Renal cortex interstitium (tissue), 11 donors: Measurements from ENCODE around the gene SH3RF2. TPM values are rescaled to one million over a fixed set of nuclear protein-coding genes. Genes with fewer than 3 reads are reported as not detected.
"Not testable (repeated sequence)": the region's sequence is repeated elsewhere in the genome, so short reads cannot be mapped to it uniquely, and the experiment has no call there.

Experiments
- DNase-seq, 11 donors: peaks; one replicate each; pipeline ENCODE4 v3.0.0-alpha.2; 2013; ENCODE audit warnings: low read depth in 9 of 11, low spot score in 4 of 11; ENCODE audit errors: extremely low read depth in 1 of 11
- polyA plus RNA-seq, 3 donors: library from polyadenylated mRNA; unstranded; fragments of 120-200 nt; gene quantifications; one replicate each; pipeline ENCODE4 v1.2.1, GENCODE V29; 2013; ENCODE audit not compliant: insufficient read length in 3 of 3

Gene SH3RF2
- polyA plus RNA-seq, 3 donors, result 4.6 to 5.9 (median 5.2) TPM

GRCh38 chr5:145991044-145991575 is 54.7 kb downstream of the SH3RF2 start:
- no peak for DNase-seq

DNA sequence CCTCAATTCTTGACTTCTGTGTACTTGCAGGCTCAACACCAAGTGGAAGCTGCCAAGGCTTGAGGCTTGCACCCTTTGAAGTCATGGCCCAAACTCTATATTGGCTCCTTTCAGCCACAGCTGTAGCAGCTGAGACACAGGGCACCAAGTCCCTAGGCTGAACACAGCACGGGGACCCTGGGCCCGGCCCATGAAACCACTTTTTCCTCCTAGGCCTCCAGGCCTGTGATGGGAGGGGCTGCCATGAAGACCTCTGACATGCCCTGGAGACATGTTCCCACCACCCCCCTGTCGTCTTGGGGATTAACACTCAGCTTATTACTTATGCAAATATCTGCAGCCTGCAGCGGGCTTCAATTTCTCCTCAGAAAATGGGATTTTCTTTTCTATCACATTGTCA is 57.2 kb downstream of the SH3RF2 start:
- not testable (repeated sequence) for DNase-seq

DNA sequence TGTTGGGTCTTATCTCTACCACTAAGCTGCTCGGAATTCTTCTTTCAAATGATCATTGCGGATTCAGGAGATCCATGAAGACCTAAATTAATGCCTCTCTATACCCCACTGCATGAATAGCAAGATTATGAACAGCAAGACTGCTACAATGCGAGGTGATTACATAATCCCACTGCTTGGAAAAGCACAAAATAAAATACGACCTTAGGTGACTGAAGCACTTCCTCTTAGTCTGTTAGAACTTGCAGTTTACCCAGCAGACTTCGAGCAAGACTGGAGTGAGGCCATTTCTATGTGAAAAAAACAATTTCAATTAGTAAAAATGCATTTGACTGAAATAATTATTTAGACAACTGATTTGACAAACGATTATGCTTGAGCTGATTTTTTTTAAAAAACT is 59.8 kb downstream of the SH3RF2 start:
- DNase-seq, result no peak

GRCh38 chr5:145999208-145999607 is 62.8 kb downstream of the SH3RF2 start:
- no peak for DNase-seq

DNA sequence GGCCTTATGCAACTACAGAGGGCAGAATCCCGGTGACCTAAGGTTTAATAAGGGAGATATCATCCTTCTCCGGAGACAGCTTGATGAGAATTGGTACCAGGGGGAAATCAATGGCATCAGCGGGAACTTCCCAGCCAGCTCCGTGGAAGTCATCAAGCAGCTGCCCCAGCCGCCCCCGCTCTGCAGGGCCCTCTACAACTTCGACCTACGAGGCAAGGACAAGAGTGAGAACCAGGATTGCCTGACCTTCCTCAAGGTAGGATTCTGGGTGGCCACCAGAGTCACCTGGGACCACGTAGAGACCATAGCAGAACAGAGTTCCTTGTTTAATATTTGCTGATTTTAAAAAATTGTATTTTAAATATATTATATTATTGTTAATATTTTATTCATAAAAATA is 63.7 kb downstream of the SH3RF2 start:
- no peak for DNase-seq

GRCh38 chr5:146001544-146002190 is 65.3 kb downstream of the SH3RF2 start:
- no peak for DNase-seq

DNA sequence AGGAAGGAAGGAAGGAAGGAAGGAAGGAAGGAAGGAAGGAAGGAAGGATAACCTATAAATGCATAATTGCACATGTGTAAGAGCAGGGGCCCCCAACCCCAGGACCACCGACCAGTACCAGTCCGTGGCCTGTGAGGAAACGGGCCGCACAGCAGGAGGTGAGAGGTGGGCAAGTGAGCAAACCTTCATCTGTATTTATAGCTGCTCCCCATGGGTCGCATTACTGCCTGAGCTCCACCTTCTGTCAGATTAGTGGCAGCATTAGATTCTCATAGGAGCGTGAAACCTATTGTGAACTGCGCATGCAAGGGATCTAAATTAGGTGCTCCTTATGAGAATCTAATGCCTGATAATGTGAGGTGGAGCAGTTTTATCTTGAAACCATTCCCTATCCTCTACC is 66.1 kb downstream of the SH3RF2 start:
- no peak for DNase-seq

GRCh38 chr5:146003852-146004251 is 67.5 kb downstream of the SH3RF2 start:
- DNase-seq, result no peak

GRCh38 chr5:146005264-146005663 is 68.9 kb downstream of the SH3RF2 start:
- no peak for DNase-seq

GRCh38 chr5:146005723-146006122 is 69.3 kb downstream of the SH3RF2 start:
- DNase-seq, result no peak

- no peak for DNase-seq
These were observed 70.3 kb downstream of the SH3RF2 start for GRCh38 chr5:146006470-146007190.

- DNase-seq, result no peak
These were observed 70.9 kb downstream of the SH3RF2 start for GRCh38 chr5:146007270-146007669.

DNA sequence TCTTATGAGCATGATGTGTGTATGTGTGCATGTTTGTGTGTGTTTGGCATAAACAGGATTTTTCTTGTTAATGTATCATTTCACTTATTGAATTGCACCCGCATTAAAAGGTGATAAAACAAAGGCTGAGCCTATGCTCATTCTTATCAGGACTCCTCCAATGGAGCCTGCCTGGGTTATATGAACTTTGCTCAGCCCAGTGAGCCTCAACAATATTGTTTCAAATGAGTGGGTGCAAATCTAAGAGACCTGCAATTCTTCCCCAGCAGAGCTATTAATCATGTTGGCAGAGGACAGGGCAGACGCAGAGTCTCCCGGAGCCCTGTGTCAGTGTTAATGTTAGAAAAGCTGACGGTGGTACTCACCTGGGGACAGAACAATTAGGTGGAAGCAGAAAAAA is 71.6 kb downstream of the SH3RF2 start:
- DNase-seq, result no peak

DNA sequence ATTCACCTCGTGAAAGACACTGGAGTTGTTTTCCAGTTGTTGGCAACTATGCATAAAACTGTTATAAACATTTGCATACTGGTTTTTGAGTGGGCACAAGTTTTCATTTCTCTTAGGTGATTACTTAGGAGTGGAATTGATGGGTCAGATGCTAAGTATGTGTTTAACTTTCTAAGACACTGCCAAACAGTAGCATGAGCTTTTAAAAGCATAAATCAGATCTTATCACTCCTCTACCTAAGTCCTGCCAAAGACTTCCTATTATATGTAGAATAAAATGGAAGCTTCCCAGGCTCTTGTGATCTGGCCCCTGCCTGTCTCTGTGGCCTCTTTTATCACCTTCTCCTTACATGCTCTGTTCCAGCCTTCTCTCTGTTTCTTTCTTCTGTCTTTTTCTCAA is 72.6 kb downstream of the SH3RF2 start:
- no peak for DNase-seq

DNA sequence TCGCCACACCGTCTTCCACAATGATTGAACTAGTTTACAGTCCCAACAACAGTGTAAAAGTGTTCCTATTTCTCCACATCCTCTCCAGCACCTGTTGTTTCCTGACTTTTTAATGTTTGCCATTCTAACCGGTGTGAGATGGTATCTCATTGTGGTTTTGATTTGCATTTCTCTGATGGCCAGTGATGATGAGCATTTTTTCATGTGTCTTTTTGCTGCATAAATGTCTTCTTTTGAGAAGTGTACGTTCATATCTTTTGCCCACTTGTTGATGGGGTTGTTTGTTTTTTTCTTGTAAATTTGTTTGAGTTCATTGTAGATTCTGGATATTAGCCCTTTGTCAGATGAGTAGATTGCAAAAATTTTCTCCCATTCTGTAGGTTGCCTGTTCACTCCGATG is 74.1 kb downstream of the SH3RF2 start:
- not testable (repeated sequence) for DNase-seq

GRCh38 chr5:146013761-146014160 is 77.4 kb downstream of the SH3RF2 start:
- DNase-seq, result no peak

DNA sequence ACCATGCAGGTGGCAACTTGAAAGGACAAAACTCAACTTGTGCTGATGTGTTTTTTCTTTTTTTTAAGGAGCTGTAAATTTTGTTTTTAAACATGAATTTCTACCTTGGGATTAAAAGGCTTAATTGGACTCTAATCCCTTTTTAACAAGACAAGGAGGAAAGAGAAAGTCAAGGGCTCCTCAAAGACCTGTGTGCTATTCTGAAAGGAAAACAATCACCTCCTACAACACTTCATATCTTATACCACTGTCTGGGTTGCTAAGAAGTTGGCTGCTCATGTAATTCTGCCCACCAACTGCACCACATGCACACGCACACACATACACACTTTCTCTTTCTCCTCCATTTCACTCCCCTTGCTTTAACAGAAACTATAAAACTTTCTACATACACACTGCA is 78.6 kb downstream of the SH3RF2 start:
- no peak for DNase-seq

DNA sequence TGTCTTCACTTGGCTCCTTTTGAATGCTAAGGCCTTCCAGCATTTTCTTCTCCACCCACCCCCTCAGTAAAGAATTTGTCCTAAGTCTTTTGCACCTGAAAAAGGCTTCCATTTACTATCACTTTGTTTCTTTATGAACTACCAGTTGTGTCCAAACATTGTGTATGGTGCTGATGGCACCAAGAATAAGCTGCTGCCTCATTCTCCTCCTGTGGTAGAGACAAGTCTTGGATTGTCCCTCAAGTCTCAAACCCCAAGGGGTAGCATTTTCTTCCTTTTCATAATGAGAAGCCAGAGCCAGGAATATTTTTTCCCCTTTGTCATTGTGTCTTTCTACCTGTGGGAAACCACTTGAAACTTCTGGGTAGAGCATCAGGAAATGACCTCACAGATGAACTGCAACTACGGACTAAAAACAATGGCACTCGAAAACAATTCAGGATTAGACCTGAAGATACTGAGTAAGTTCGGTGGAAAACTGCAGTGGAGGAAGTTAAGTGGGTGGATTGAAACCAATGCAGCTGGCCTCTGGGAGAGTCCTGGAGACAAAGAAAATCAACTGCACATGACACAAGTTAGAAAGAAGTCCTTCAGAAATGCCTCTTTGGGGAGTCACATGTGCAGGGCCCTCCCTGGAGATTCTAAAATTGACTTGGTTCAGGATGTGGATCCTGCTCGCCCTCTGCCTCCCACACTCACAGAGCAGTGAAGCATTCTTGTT is 80.5 kb downstream of the SH3RF2 start:
- no peak for DNase-seq

DNA sequence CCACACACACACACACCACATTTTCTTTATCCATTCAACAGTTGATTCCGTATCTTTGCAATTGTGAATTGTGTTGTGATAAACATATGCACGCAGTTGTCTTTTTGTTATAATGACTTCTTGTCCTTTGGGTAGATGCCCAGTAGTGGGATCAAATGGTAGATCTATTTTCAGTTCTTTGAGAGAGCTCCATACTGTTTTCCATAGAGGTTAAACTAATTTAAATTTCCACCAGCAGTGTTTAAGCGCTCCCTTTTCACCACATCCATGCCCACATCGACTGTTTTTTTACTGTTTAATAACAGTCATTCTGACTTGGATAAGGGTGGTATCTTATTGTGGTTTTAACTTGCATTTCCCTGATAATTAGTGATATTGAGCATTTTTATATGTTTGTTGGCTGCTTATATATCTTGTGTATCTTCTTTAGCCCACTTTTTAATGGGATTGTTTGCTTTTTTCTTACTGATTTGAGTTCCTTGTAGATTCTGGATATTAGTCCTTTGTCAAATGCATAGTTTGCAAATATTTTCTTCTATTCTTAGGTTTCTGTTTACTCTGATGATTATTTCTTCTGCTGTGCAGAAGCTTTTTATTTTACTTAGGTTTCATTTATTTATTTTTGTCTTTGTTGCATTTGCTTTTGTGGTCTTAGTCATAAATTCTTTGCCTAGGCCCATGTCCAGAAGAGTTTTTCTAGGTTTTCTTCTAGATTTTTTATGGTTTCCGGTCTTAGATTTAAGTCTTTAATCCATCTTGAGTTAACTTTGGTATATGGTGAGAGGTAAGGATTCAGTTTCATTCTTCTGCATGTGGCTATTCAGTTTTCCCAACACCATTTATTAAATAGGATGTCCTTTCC is 82.4 kb downstream of the SH3RF2 start:
- DNase-seq, result no peak
